HG02938 (cell line): ENCODE measurements around the gene CCDC187.

Experiments
- ATAC-seq: cut with Tn5 transposase; IDR thresholded peaks from one replicate; pipeline ENCODE4 v1.9.1; 2021; ENCODE audit warnings: mild to moderate bottlenecking, moderate library complexity; ENCODE audit not compliant: unreplicated experiment

The CCDC187 gene

GRCh38 chr9:136313111-136314055, 9.5 kb upstream of the CCDC187 start:
- ATAC-seq: no peak

GRCh38 chr9:136312436-136312835, 8.5 kb upstream of the CCDC187 start:
- ATAC-seq: no peak

DNA sequence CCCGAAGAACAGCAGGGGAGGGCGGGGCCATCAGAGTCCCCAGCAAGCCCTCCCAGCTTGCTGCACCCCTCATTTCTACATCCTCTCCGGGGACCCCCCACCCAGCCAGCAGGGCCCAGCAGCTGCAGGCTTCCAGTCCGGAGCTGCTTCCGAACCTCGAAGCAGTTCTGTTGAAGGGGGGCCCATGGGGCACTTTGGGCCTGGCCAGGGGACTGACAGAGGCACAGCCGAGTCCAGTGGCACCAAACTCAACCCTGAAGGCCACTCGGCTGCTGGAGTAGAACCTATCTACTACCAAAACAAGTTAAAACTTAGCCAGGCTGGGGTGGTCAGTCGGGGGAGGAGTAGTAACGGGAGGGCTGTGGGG, 8.1 kb upstream of the CCDC187 start:
- no peak for ATAC-seq

- ATAC-seq: no peak
Observed at GRCh38 chr9:136311051-136312008, 7.4 kb upstream of the CCDC187 start.

- no peak for ATAC-seq
Observed at GRCh38 chr9:136310273-136311030, 6.6 kb upstream of the CCDC187 start.

DNA sequence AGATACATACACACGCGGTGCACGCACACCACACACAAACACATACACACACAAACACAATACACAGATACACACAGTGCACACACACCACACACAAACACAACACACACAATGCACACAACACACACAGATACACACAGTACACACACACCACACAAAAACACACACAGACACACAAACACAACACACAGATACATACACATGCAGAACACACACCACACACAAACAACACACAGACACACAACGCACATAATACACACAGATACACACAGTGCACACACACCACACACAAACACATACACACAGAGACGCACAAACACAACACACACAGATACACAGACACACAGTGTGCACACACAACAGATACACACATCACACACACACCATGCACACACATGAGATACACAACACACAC, 5.9 kb upstream of the CCDC187 start:
- no peak for ATAC-seq

DNA sequence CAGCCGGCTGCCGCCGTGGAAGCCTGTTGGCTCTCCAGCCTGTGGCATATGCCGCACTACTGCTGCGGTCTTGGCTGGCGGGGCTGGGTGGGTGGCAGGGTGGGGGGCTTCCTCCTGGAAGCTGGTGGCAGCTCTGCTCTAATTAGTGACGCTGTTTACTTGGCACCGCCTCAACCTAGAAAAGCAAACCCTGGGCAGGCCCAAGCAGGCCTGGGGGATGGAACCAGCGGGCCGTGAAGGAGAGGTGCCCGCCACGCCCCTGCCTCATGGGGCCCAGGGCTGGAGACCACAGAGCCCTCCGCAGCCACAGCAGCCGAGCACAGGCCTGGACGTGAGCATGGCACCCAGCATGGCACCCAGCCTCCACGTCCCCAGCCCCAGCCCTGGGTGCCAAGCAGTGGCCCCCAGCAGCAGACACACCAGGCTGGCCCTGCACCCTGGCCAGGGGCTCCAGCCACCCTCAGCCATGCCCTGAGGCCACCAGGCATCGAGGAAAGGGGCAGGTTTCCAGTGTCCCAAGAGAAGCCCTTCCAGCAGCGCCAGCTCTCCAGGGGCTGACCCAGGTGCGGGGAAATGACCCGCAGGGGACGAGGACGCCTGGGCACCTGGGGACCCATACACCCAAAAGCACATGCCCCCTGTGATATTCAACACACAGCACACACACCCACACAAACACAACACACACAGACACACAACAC, 5.4 kb upstream of the CCDC187 start:
- ATAC-seq: no peak

DNA sequence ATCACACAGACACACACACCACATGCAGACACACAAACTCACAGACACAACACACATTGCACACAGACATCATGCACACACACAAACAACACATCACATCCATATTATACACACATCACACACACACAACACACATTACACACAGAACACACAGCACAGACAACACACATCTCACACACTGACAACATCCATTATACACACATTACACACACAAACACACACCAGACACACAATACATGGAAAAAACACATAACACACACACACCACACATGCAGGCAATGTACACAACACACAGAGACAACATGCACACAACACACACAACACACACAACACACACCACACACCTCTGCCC, 4.8 kb upstream of the CCDC187 start:
- ATAC-seq: no peak

DNA sequence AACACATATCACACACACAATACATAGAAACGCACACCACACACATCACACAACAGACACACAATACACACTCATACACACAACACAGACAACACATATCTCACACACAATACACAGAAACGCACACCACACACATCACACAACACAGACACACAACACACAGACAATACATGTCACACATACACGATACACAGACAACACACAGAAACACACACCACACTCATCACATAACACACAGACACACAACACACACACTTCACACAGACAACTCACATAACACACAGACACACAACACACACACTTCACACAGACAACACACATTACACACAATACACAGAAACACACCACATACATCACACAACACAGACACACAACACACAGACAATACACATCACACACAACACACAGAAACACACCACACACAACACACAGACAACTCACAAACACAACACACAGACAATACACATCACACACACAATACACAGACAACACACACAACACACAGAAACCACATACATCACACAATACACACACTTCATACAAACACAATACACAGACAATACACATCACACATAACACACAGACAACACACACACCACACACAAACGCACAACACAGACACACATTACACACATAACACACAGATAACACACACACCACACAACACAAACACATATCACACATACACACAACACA, 4.3 kb upstream of the CCDC187 start:
- ATAC-seq: no peak

DNA sequence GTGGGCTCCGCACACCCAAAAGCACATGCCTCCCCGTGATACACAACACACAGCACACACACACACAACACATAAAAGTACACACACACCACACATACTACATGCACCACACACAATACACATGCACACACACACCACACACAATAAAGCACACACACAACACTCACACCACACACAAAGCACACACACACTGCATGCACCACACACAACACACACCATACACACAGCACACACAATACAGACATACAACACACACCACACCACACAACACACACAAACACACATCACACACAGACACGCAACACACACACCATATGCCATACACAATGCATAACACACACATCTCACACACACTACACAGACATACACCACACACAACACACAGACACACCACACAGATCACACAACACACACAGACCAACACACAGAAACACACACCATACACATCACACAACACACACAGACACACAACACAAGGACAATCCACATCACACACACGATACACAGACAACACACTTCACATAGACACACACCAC, 3.4 kb upstream of the CCDC187 start:
- no peak for ATAC-seq

DNA sequence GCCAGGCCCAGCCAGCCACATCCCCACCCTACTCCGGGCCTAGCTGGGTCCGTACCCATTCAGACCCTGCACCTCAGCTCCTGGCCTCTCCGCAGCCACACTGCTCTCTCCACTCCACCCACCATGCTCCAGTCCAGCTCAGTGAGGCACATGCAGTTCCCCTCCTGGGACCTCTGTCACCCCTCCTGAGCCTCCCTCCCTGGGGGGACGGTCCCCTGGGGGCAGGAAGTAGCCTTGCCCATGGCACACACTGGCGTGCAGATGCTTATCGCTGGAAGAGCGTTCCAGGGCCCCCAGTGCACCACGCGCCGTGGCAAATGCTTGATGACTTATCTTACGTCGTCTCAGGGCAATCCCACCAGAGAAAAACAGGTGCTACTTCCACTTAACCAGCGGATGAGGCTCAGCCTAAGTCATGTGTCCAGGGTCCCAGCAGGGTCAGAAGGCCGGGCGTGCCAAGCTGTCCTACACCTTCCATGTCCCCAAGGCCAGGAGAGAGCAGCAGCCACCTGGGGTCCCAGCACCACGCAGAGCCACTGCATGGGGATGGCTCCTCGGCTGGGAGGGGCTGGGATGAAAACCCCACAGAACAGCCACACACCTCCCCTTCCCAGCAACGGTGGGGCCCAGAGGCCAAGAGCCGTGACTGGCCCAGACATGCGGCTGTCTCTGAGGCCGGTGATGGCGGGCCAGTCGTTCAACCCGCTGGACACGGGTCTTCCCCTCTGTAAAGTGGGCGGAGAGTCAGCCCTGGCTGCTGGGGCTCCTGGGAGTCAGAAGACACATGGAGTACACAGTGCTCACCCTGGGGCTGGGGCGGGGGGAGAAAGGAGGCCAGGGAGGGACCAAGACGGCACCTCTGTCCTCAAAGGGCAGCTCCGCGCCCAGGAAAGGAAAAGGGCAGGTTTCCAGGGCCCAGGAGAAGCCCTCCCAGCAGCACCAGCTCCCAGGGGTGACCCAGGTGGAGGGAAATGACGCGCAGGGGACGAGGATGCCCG, 2.6 kb upstream of the CCDC187 start:
- no peak for ATAC-seq

DNA sequence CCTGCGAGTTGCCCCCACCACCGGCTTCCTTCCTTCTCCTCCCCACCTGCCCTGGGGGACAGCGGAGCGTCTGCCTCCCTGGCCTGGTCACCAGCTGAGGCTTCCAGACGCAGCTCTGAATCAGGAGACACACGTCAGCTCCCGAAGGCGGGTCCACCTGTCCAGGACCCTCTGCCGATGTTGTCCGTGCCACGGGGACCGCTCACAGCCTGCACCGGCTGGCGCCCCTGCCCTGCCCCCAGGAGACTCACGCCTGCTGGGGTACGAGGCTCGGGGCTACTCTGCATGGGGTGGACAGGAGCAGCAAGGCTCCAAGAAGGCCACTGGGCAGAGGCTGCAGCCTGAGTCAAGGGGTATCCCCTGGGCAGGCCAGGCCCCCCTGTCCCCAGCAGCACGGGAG, 1.9 kb upstream of the CCDC187 start:
- no peak for ATAC-seq

DNA sequence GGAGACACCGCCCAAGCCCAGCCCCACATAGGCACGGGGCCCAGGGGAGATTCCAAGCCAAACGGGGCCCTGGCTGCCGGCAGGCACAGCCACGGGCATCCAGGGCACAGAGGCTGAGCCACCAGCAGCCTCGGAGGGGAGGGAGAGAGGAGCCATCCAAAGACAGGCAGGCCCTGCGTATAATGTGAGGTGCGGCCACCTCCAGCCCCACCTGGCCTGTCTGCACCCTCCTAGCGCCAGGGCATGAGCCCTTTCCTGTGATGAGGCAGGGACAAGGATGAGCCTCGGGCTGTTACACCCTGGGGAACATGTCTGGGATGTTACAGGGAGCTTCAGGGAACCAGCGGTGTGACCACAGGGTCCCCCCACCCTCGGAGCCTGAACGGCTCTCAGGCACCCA, 1.1 kb upstream of the CCDC187 start:
- no peak for ATAC-seq

GRCh38 chr9:136304456-136304855, 562 bp upstream of the CCDC187 start:
- no peak for ATAC-seq

- no peak for ATAC-seq
Observed at GRCh38 chr9:136303066-136303824, 649 bp downstream of the CCDC187 start.

- ATAC-seq: no peak
Observed at GRCh38 chr9:136302527-136302926, 1.4 kb downstream of the CCDC187 start.

DNA sequence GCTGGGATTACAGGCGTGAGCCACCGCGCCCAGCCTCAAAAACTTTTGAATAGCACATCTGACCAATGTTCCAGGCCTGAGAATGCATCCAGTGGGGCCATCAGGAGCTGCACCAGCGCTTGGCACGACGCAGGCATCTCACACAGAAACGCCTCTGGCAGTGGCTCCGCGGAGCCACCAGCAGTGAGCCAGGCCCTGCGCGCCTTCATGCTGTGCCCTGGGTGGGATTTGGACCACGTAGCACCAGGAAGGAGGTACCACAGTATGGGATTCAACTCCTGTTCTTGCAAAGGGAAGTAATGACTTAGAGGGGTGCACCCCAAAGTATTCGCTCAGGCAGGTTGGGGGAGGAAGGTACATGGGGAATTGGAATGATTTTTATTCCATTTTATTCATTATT, 3.0 kb downstream of the CCDC187 start:
- no peak for ATAC-seq
